Sigmoid colon (tissue), 4 donors: ENCODE data around the gene HNRNPK.

Experiments used
- EP300 ChIP-seq, 4 donors: sonication (generic); formaldehyde crosslinking; IDR thresholded peaks; one replicate each; pipeline ENCODE4 v1.6.1; 2017; ENCODE audit warnings: antibody characterized with exemption in 4 of 4
- POLR2A ChIP-seq, 2 donors: fragments of 450-650 bp; IDR thresholded peaks; one replicate each; pipeline ENCODE4 v1.6.1; 2016; ENCODE audit warnings: antibody characterized with exemption in 2 of 2, mild to moderate bottlenecking in 2 of 2, moderate library complexity in 2 of 2
- POLR2AphosphoS5 ChIP-seq, 4 donors: sonication (generic); formaldehyde crosslinking; IDR thresholded peaks; one replicate each; pipeline ENCODE4 v1.6.1; 2017; ENCODE audit warnings: antibody characterized with exemption in 4 of 4
- TF ChIP-seq, protein P1 (sequence below), 4 experiments: fragments of 450-650 bp in 3 of 4; fragments of 200-600 bp in 1 of 4; IDR thresholded peaks; one replicate each; pipeline ENCODE4 v1.5.1; 2016 to 2019; ENCODE audit warnings: antibody characterized with exemption in 4 of 4, mild to moderate bottlenecking in 3 of 4, moderate library complexity in 2 of 4

DNA sequence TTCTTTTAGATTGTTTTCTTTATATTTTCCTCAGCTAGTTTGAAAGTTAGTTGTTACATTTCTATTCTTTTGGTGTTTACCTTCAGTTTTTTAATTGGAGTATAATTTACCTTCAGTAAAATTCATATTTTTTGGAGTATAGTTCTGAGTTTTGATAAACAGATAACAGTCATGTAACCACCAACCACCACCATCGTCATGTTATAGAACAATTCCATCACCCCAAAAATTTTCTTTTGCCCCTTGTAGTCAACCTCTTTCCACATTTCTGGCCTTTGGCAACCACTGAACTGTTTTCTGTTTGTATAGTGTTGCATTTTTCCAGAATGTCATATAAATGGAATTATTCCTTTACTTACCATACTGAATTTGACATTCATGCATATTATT, 7.4 kb upstream of the HNRNPK start:
- no peak for TF ChIP-seq POLR2A (IDR thresholded peaks at IDR 0.05)
- TF ChIP-seq, protein P1, sequence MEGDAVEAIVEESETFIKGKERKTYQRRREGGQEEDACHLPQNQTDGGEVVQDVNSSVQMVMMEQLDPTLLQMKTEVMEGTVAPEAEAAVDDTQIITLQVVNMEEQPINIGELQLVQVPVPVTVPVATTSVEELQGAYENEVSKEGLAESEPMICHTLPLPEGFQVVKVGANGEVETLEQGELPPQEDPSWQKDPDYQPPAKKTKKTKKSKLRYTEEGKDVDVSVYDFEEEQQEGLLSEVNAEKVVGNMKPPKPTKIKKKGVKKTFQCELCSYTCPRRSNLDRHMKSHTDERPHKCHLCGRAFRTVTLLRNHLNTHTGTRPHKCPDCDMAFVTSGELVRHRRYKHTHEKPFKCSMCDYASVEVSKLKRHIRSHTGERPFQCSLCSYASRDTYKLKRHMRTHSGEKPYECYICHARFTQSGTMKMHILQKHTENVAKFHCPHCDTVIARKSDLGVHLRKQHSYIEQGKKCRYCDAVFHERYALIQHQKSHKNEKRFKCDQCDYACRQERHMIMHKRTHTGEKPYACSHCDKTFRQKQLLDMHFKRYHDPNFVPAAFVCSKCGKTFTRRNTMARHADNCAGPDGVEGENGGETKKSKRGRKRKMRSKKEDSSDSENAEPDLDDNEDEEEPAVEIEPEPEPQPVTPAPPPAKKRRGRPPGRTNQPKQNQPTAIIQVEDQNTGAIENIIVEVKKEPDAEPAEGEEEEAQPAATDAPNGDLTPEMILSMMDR (IDR thresholded peaks at IDR 0.05): no peak
- TF ChIP-seq POLR2AphosphoS5 (IDR thresholded peaks at IDR 0.05): no peak
- TF ChIP-seq EP300 (IDR thresholded peaks at IDR 0.05): no peak
